ENCODE data around the gene HBEGF. TPM values are rescaled to one million over a fixed set of nuclear protein-coding genes. Genes with fewer than 3 reads are reported as not detected.
A peak's percentile ranks its signal among the peaks of the same experiment; 100 is the strongest.

Gene HBEGF
- total and polyA plus RNA-seq, 2 experiments from 2014 or later = 6.7 to 7.2 TPM

DNA sequence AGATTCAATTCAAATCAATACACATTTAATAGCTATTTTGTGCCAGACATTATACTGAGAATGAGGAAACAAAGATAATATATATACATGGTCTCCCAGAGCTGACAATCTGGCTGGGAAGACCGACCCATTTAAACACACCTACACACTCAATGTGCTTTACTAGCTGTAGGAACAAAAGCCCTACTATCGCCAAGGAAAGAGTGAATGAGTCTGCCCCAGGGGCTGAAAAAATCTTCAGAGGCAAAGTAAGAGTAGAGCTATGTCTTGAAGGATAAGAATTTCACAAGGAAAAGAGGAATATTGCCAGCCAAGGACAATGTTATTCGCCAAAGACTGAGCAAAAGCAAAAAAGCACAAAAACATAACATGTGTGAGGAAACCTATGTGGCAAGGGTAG lies 50.1 kb downstream of the HBEGF start:
- Histone ChIP-seq H3K4me1 (ENCODE audit: insufficient read depth) (peaks cover 9% of the 10 kb centered on the region), H3K36me3 (replicated peaks; ENCODE audit: insufficient read depth, low read depth) (no peaks in the 10 kb centered on the region), H3K4me2 (no peak overlapping the region), H3K4me3 (no peak overlapping the region), H3K27ac (peak overlapping the region; percentile 5), H3K9me3 (ENCODE audit: low read depth) (no peaks in the 10 kb centered on the region), H4K20me1 (ENCODE audit: insufficient read depth, poor library complexity, severe bottlenecking) (peaks cover 4% of the 10 kb centered on the region), H3K9me2 (replicated peaks; ENCODE audit: insufficient read depth) (no peaks in the 10 kb centered on the region), H3K27me3 (no peaks in the 10 kb centered on the region), H2AFZ (no peak overlapping the region), H3K79me2 (peaks cover 94% of the 10 kb centered on the region)
- TF ChIP-seq EZH2phosphoT487 (IDR thresholded peaks at IDR 0.05; ENCODE audit: low read depth, severe bottlenecking, unreplicated experiment) = no peak
- no peak for TF ChIP-seq EZH2 (IDR thresholded peaks at IDR 0.05; ENCODE audit: borderline replicate concordance)
- TF ChIP-seq CTCF (IDR thresholded peaks at IDR 0.05; ENCODE audit: poor library complexity) = no peak
- 82% methylated on average over 3 of the region's 3 CpGs for WGBS (ENCODE audit: low lambda C conversion rate, missing lambda C conversion rate)
- no peak for DNase-seq (ENCODE audit: low spot score)

- no peak overlapping the region for H3K4me2 ChIP-seq
These were observed 51.0 kb downstream of the HBEGF start for GRCh38 chr5:140295414-140295813.

GRCh38 chr5:140294753-140295152 lies 51.6 kb downstream of the HBEGF start:
- no peaks in the 10 kb centered on the region for H3K4me1 ChIP-seq (ENCODE audit: insufficient read depth)
- no peak overlapping the region for H2AFZ ChIP-seq
- H4K20me1 ChIP-seq (ENCODE audit: insufficient read depth, poor library complexity, severe bottlenecking) = peaks cover 8% of the 10 kb centered on the region
- DNase-seq (ENCODE audit: low spot score) = no peak
- H3K79me2 ChIP-seq = peaks cover 94% of the 10 kb centered on the region
- H3K27ac ChIP-seq = peak overlapping the region; percentile 1
- H3K9me3 ChIP-seq (ENCODE audit: low read depth) = no peaks in the 10 kb centered on the region
- 94% methylated on average over 2 of the region's 2 CpGs for WGBS (ENCODE audit: low lambda C conversion rate, missing lambda C conversion rate)
- H3K9me2 ChIP-seq (replicated peaks; ENCODE audit: insufficient read depth) = no peaks in the 10 kb centered on the region
- no peaks in the 10 kb centered on the region for H3K27me3 ChIP-seq
- no peak overlapping the region for H3K4me2 ChIP-seq
- no peaks in the 10 kb centered on the region for H3K36me3 ChIP-seq (replicated peaks; ENCODE audit: insufficient read depth, low read depth)
- no peak overlapping the region for H3K4me3 ChIP-seq
- no peak for TF ChIP-seq EZH2 (IDR thresholded peaks at IDR 0.05; ENCODE audit: borderline replicate concordance)

More at GRCh38 chr5:140295414-140295813, 51.0 kb downstream of the HBEGF start:
- H3K27ac ChIP-seq = peak overlapping the region; percentile 5
- H4K20me1 ChIP-seq (ENCODE audit: insufficient read depth, poor library complexity, severe bottlenecking) = peaks cover 8% of the 10 kb centered on the region
- WGBS (ENCODE audit: low lambda C conversion rate, missing lambda C conversion rate) = 73% methylated on average over 1 of the region's 1 CpG
- no peaks in the 10 kb centered on the region for H3K36me3 ChIP-seq (replicated peaks; ENCODE audit: insufficient read depth, low read depth)
- H3K4me1 ChIP-seq (ENCODE audit: insufficient read depth) = peaks cover under 1% of the 10 kb centered on the region
- peaks cover 94% of the 10 kb centered on the region for H3K79me2 ChIP-seq
- peak; percentile 90 for DNase-seq (ENCODE audit: low spot score)
- TF ChIP-seq CTCF (IDR thresholded peaks at IDR 0.05; ENCODE audit: poor library complexity) = no peak
- no peak for TF ChIP-seq EZH2 (IDR thresholded peaks at IDR 0.05; ENCODE audit: borderline replicate concordance)
- TF ChIP-seq EZH2phosphoT487 (IDR thresholded peaks at IDR 0.05; ENCODE audit: low read depth, severe bottlenecking, unreplicated experiment) = no peak
- no peaks in the 10 kb centered on the region for H3K9me3 ChIP-seq (ENCODE audit: low read depth)
- H3K4me3 ChIP-seq = no peak overlapping the region
- H3K9me2 ChIP-seq (replicated peaks; ENCODE audit: insufficient read depth) = no peaks in the 10 kb centered on the region
- no peak overlapping the region for H2AFZ ChIP-seq
- H3K27me3 ChIP-seq = no peaks in the 10 kb centered on the region

DNA sequence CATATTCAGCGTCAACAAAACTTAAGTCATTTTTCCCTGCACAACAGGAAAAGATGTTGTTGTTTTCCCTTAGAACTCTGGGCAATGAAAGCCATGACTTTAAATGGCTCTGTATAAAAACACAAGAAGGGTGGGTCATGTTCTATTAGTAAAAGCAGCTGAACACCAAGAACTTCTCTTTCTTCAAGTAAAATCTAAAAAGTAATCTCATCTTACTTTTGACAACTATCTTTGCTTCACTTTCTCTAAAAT lies 52.6 kb downstream of the HBEGF start:
- TF ChIP-seq EZH2 (IDR thresholded peaks at IDR 0.05; ENCODE audit: borderline replicate concordance) (no peak), EZH2phosphoT487 (IDR thresholded peaks at IDR 0.05; ENCODE audit: low read depth, severe bottlenecking, unreplicated experiment) (no peak), CTCF (IDR thresholded peaks at IDR 0.05; ENCODE audit: poor library complexity) (no peak)
- H3K4me1 ChIP-seq (ENCODE audit: insufficient read depth) = no peaks in the 10 kb centered on the region
- H3K9me2 ChIP-seq (replicated peaks; ENCODE audit: insufficient read depth) = no peaks in the 10 kb centered on the region
- 80% methylated on average over 1 of the region's 1 CpG for WGBS (ENCODE audit: low lambda C conversion rate, missing lambda C conversion rate)
- H3K27ac ChIP-seq = peak overlapping the region; percentile 45
- no peaks in the 10 kb centered on the region for H3K9me3 ChIP-seq (ENCODE audit: low read depth)
- H4K20me1 ChIP-seq (ENCODE audit: insufficient read depth, poor library complexity, severe bottlenecking) = peaks cover 8% of the 10 kb centered on the region
- H3K4me2 ChIP-seq = no peak overlapping the region
- H2AFZ ChIP-seq = no peak overlapping the region
- H3K36me3 ChIP-seq (replicated peaks; ENCODE audit: insufficient read depth, low read depth) = no peaks in the 10 kb centered on the region
- H3K4me3 ChIP-seq = no peak overlapping the region
- H3K27me3 ChIP-seq = no peaks in the 10 kb centered on the region
- H3K79me2 ChIP-seq = peaks cover 94% of the 10 kb centered on the region
- DNase-seq (ENCODE audit: low spot score) = no peak
